GM19035 (cell line): ENCODE measurements around the gene KCNAB3.

Experiments
- ATAC-seq: cut with Tn5 transposase; IDR thresholded peaks from one replicate; pipeline ENCODE4 v1.9.1; 2021; ENCODE audit not compliant: unreplicated experiment

The KCNAB3 gene

GRCh38 chr17:7903154-7904103 lies 26.2 kb downstream of the KCNAB3 start:
- no peak for ATAC-seq

GRCh38 chr17:7897773-7898172 lies 31.9 kb downstream of the KCNAB3 start:
- ATAC-seq: no peak

GRCh38 chr17:7897090-7897489 lies 32.6 kb downstream of the KCNAB3 start:
- ATAC-seq: no peak

GRCh38 chr17:7894866-7895265 lies 34.8 kb downstream of the KCNAB3 start:
- no peak for ATAC-seq

- no peak for ATAC-seq
Measured at GRCh38 chr17:7894226-7894625, 35.4 kb downstream of the KCNAB3 start.

GRCh38 chr17:7893187-7893880 lies 36.3 kb downstream of the KCNAB3 start:
- ATAC-seq: no peak

GRCh38 chr17:7889166-7889955 lies 40.3 kb downstream of the KCNAB3 start:
- ATAC-seq: no peak

- no peak for ATAC-seq
Measured at GRCh38 chr17:7888184-7888920, 41.3 kb downstream of the KCNAB3 start, which contains the start of gene CHD3. CHD3 (plus strand) TSS chr17:7888789; CDS start chr17:7889001, 212 bp downstream.

GRCh38 chr17:7887482-7888183 lies 42.0 kb downstream of the KCNAB3 start:
- no peak for ATAC-seq

- ATAC-seq: no peak
Measured at GRCh38 chr17:7887038-7887481, 42.6 kb downstream of the KCNAB3 start.

- peak; percentile 2 for ATAC-seq
Measured at GRCh38 chr17:7886227-7887037, 43.2 kb downstream of the KCNAB3 start.

GRCh38 chr17:7885367-7886226 lies 44.1 kb downstream of the KCNAB3 start:
- ATAC-seq: peak; percentile 37

GRCh38 chr17:7884581-7885366 lies 44.9 kb downstream of the KCNAB3 start:
- ATAC-seq: peak; percentile 9

- no peak for ATAC-seq
Measured at GRCh38 chr17:7883781-7884386, 45.8 kb downstream of the KCNAB3 start.

- no peak for ATAC-seq
Measured at GRCh38 chr17:7882629-7883028, 47.0 kb downstream of the KCNAB3 start.

- ATAC-seq: no peak
Measured at GRCh38 chr17:7882068-7882467, 47.6 kb downstream of the KCNAB3 start.
